ENCODE measurements around the gene INCENP.

DNA sequence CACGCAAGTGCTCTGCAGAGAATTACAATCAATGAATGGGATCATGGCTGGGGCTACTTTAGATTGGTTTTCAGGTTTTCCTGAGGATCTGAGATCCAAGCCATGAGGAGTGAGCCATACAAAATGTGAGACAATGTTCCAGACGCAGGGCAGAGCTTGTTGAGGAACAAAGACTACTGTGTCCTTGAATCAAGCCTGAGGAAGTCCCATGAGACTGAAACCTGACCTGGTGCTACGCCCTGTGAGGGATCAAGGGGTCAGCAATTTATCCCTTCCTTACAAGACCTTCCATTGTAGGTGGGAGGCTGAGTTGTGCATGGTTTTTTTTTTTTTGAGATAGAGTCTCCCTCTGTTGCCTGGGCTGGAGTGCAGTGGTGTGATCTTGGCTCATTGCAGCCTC, 2.1 kb downstream of the INCENP start:
- TF ChIP-seq, protein P1, sequence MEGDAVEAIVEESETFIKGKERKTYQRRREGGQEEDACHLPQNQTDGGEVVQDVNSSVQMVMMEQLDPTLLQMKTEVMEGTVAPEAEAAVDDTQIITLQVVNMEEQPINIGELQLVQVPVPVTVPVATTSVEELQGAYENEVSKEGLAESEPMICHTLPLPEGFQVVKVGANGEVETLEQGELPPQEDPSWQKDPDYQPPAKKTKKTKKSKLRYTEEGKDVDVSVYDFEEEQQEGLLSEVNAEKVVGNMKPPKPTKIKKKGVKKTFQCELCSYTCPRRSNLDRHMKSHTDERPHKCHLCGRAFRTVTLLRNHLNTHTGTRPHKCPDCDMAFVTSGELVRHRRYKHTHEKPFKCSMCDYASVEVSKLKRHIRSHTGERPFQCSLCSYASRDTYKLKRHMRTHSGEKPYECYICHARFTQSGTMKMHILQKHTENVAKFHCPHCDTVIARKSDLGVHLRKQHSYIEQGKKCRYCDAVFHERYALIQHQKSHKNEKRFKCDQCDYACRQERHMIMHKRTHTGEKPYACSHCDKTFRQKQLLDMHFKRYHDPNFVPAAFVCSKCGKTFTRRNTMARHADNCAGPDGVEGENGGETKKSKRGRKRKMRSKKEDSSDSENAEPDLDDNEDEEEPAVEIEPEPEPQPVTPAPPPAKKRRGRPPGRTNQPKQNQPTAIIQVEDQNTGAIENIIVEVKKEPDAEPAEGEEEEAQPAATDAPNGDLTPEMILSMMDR (IDR thresholded peaks at IDR 0.05), result no peak
- no peak for TF ChIP-seq POLR2A (IDR thresholded peaks at IDR 0.05)

Data from right lobe of liver (tissue), 4 donors.